HG02588 (cell line): Measurements from ENCODE around the gene XPR1.
"Not testable (repeated sequence)": the region's sequence is repeated elsewhere in the genome, so short reads cannot be mapped to it uniquely, and the experiment has no call there.

Source experiments
- ATAC-seq: cut with Tn5 transposase; IDR thresholded peaks from one replicate; pipeline ENCODE4 v1.9.1; 2021; ENCODE audit warnings: mild to moderate bottlenecking, moderate library complexity; ENCODE audit not compliant: unreplicated experiment

XPR1 gene

GRCh38 chr1:180642781-180643180 lies 11.0 kb downstream of the XPR1 start:
- ATAC-seq, result no peak

- ATAC-seq, result no peak
Measured at GRCh38 chr1:180643693-180644092, 11.9 kb downstream of the XPR1 start.

GRCh38 chr1:180644526-180645192 lies 12.8 kb downstream of the XPR1 start:
- no peak for ATAC-seq

GRCh38 chr1:180645261-180645660 lies 13.4 kb downstream of the XPR1 start:
- not testable (repeated sequence) for ATAC-seq

- ATAC-seq, result no peak
Measured at GRCh38 chr1:180646093-180646492, 14.3 kb downstream of the XPR1 start.

- no peak for ATAC-seq
Measured at GRCh38 chr1:180646547-180646946, 14.7 kb downstream of the XPR1 start.

- ATAC-seq, result no peak
Measured at GRCh38 chr1:180652792-180653191, 21.0 kb downstream of the XPR1 start.

- no peak for ATAC-seq
Measured at GRCh38 chr1:180662709-180663108, 30.9 kb downstream of the XPR1 start.

GRCh38 chr1:180670681-180671080 lies 38.9 kb downstream of the XPR1 start:
- no peak for ATAC-seq

- ATAC-seq, result no peak
Measured at GRCh38 chr1:180672105-180672504, 40.3 kb downstream of the XPR1 start.

GRCh38 chr1:180672505-180672904 lies 40.7 kb downstream of the XPR1 start:
- no peak for ATAC-seq

- no peak for ATAC-seq
Measured at GRCh38 chr1:180674603-180675530, 43.0 kb downstream of the XPR1 start.

GRCh38 chr1:180675586-180675985 lies 43.8 kb downstream of the XPR1 start:
- ATAC-seq, result no peak

- ATAC-seq, result no peak
Measured at GRCh38 chr1:180680558-180681144, 48.8 kb downstream of the XPR1 start.

GRCh38 chr1:180683117-180683516 lies 51.3 kb downstream of the XPR1 start:
- ATAC-seq, result not testable (repeated sequence)

- no peak for ATAC-seq
Measured at GRCh38 chr1:180691322-180691913, 59.6 kb downstream of the XPR1 start.

GRCh38 chr1:180693564-180694244 lies 61.9 kb downstream of the XPR1 start:
- ATAC-seq, result no peak

GRCh38 chr1:180695282-180695681 lies 63.5 kb downstream of the XPR1 start:
- no peak for ATAC-seq

- ATAC-seq, result no peak
Measured at GRCh38 chr1:180696361-180696760, 64.5 kb downstream of the XPR1 start.

GRCh38 chr1:180698580-180698979 lies 66.8 kb downstream of the XPR1 start:
- ATAC-seq, result no peak

- not testable (repeated sequence) for ATAC-seq
Measured at GRCh38 chr1:180702376-180702775, 70.6 kb downstream of the XPR1 start.
